ENCODE data around the gene RASGRF1. TPM values are rescaled to one million over a fixed set of nuclear protein-coding genes. Genes with fewer than 3 reads are reported as not detected.

The RASGRF1 gene
- total RNA-seq, 1 experiment from 2014 or later: not detected

- TF ChIP-seq CTCF (conservative IDR thresholded peaks at IDR 0.05; ENCODE audit: low read depth, low read length): no peak
- no peak for TF ChIP-seq EZH2phosphoT487 (IDR thresholded peaks at IDR 0.05; ENCODE audit: borderline replicate concordance, low read length)
- no peak for TF ChIP-seq EZH2 (IDR thresholded peaks at IDR 0.05; ENCODE audit: low read length, unreplicated experiment)
- Histone ChIP-seq H3K27me3 (ENCODE audit: low read length) (peaks cover 24% of the 10 kb centered on the region), H3K27ac (ENCODE audit: low read length) (no peak overlapping the region), H2AFZ (ENCODE audit: low read length) (no peak overlapping the region), H3K36me3 (ENCODE audit: low read depth, low read length) (no peaks in the 10 kb centered on the region), H3K79me2 (ENCODE audit: low read length) (no peaks in the 10 kb centered on the region), H3K4me3 (ENCODE audit: low read length) (no peak overlapping the region), H3K4me1 (ENCODE audit: insufficient read depth, low read length) (no peaks in the 10 kb centered on the region), H3K9ac (ENCODE audit: low read length) (no peak overlapping the region), H4K20me1 (ENCODE audit: low read length) (no peaks in the 10 kb centered on the region), H3K4me2 (ENCODE audit: low read length) (no peak overlapping the region), H3F3A (ENCODE audit: low read length, unreplicated experiment) (no peaks in the 10 kb centered on the region), H3K9me3 (ENCODE audit: low read length) (no peaks in the 10 kb centered on the region), H3K9me2 (replicated peaks; ENCODE audit: low read length) (no peaks in the 10 kb centered on the region)
- intact Hi-C loops (cut with micrococcal nuclease): no loop called here
- no peak for ATAC-seq
- DNase-seq: no peak
- POLR2A ChIA-PET (ENCODE audit: unreplicated experiment): no interaction called here
- CTCF ChIA-PET: no interaction called here
- BruUV-seq (replicated peaks): no TSS peak
Observed at GRCh38 chr15:79064496-79064895, 26.1 kb downstream of the RASGRF1 start.

GRCh38 chr15:79060175-79060574, 30.4 kb downstream of the RASGRF1 start:
- POLR2A ChIA-PET (ENCODE audit: unreplicated experiment): no interaction called here
- no peaks in the 10 kb centered on the region for H3K9me3 ChIP-seq (ENCODE audit: low read length)
- H3K27ac ChIP-seq (ENCODE audit: low read length): no peak overlapping the region
- no peak for DNase-seq
- peaks cover 62% of the 10 kb centered on the region for H3K27me3 ChIP-seq (ENCODE audit: low read length)
- TF ChIP-seq EZH2 (IDR thresholded peaks at IDR 0.05; ENCODE audit: low read length, unreplicated experiment) (no peak), EZH2phosphoT487 (IDR thresholded peaks at IDR 0.05; ENCODE audit: borderline replicate concordance, low read length) (no peak), CTCF (conservative IDR thresholded peaks at IDR 0.05; ENCODE audit: low read depth, low read length) (no peak)
- no peaks in the 10 kb centered on the region for H3K9me2 ChIP-seq (replicated peaks; ENCODE audit: low read length)
- no peak overlapping the region for H3K9ac ChIP-seq (ENCODE audit: low read length)
- no peak overlapping the region for H3K4me2 ChIP-seq (ENCODE audit: low read length)
- no TSS peak for BruUV-seq (replicated peaks)
- intact Hi-C loops (cut with micrococcal nuclease): no loop called here
- no peaks in the 10 kb centered on the region for H3F3A ChIP-seq (ENCODE audit: low read length, unreplicated experiment)
- CTCF ChIA-PET: no interaction called here
- H3K79me2 ChIP-seq (ENCODE audit: low read length): no peaks in the 10 kb centered on the region
- H2AFZ ChIP-seq (ENCODE audit: low read length): no peak overlapping the region
- no peaks in the 10 kb centered on the region for H4K20me1 ChIP-seq (ENCODE audit: low read length)
- no peaks in the 10 kb centered on the region for H3K4me1 ChIP-seq (ENCODE audit: insufficient read depth, low read length)
- no peaks in the 10 kb centered on the region for H3K36me3 ChIP-seq (ENCODE audit: low read depth, low read length)
- no peak overlapping the region for H3K4me3 ChIP-seq (ENCODE audit: low read length)
- ATAC-seq: no peak

GRCh38 chr15:79059081-79059572, 31.5 kb downstream of the RASGRF1 start:
- Histone ChIP-seq H2AFZ (ENCODE audit: low read length) (no peak overlapping the region), H3K4me3 (ENCODE audit: low read length) (no peak overlapping the region), H3K4me2 (ENCODE audit: low read length) (no peak overlapping the region), H3F3A (ENCODE audit: low read length, unreplicated experiment) (no peaks in the 10 kb centered on the region), H3K79me2 (ENCODE audit: low read length) (no peaks in the 10 kb centered on the region), H3K4me1 (ENCODE audit: insufficient read depth, low read length) (no peaks in the 10 kb centered on the region), H3K27me3 (ENCODE audit: low read length) (peaks cover 62% of the 10 kb centered on the region), H3K36me3 (ENCODE audit: low read depth, low read length) (no peaks in the 10 kb centered on the region), H3K9ac (ENCODE audit: low read length) (no peak overlapping the region), H3K27ac (ENCODE audit: low read length) (no peak overlapping the region), H4K20me1 (ENCODE audit: low read length) (no peaks in the 10 kb centered on the region), H3K9me2 (replicated peaks; ENCODE audit: low read length) (no peaks in the 10 kb centered on the region), H3K9me3 (ENCODE audit: low read length) (no peaks in the 10 kb centered on the region)
- intact Hi-C loops (cut with micrococcal nuclease): no loop called here
- TF ChIP-seq CTCF (conservative IDR thresholded peaks at IDR 0.05; ENCODE audit: low read depth, low read length) (no peak), EZH2 (IDR thresholded peaks at IDR 0.05; ENCODE audit: low read length, unreplicated experiment) (no peak), EZH2phosphoT487 (IDR thresholded peaks at IDR 0.05; ENCODE audit: borderline replicate concordance, low read length) (no peak)
- DNase-seq: no peak
- no TSS peak for BruUV-seq (replicated peaks)
- CTCF ChIA-PET: no interaction called here
- ATAC-seq: no peak
- POLR2A ChIA-PET (ENCODE audit: unreplicated experiment): no interaction called here
